ENCODE data around the gene B3GALT6.
"Not testable (repeated sequence)": the region's sequence is repeated elsewhere in the genome, so short reads cannot be mapped to it uniquely, and the experiment has no call there.

Gene B3GALT6

GRCh38 chr1:1242461-1243265 lies 10.6 kb downstream of the B3GALT6 start:
- no peak overlapping the region for H3K27ac Mint-ChIP-seq
- no peaks in the 10 kb centered on the region for H3K4me1 Mint-ChIP-seq
- no peaks in the 10 kb centered on the region for H3K27me3 Mint-ChIP-seq
- no peak overlapping the region for H3K4me3 Mint-ChIP-seq
- H3K36me3 Mint-ChIP-seq, result no peaks in the 10 kb centered on the region
- H3K9me3 Mint-ChIP-seq, result no peaks in the 10 kb centered on the region

GRCh38 chr1:1243266-1243660 lies 11.2 kb downstream of the B3GALT6 start:
- no peaks in the 10 kb centered on the region for H3K36me3 Mint-ChIP-seq
- no peak overlapping the region for H3K4me3 Mint-ChIP-seq
- no peaks in the 10 kb centered on the region for H3K27me3 Mint-ChIP-seq
- H3K4me1 Mint-ChIP-seq, result no peaks in the 10 kb centered on the region
- H3K9me3 Mint-ChIP-seq, result no peaks in the 10 kb centered on the region
- no peak overlapping the region for H3K27ac Mint-ChIP-seq

- Mint-ChIP-seq H3K27ac (no peak overlapping the region), H3K4me3 (no peak overlapping the region), H3K4me1 (no peaks in the 10 kb centered on the region), H3K27me3 (no peaks in the 10 kb centered on the region), H3K36me3 (no peaks in the 10 kb centered on the region), H3K9me3 (no peaks in the 10 kb centered on the region)
These were observed 11.8 kb downstream of the B3GALT6 start for GRCh38 chr1:1243807-1244191.

- Mint-ChIP-seq H3K27ac (no peak overlapping the region), H3K27me3 (no peaks in the 10 kb centered on the region), H3K4me1 (no peaks in the 10 kb centered on the region), H3K36me3 (no peaks in the 10 kb centered on the region), H3K4me3 (no peak overlapping the region), H3K9me3 (no peaks in the 10 kb centered on the region)
These were observed 12.3 kb downstream of the B3GALT6 start for GRCh38 chr1:1244192-1244811.

GRCh38 chr1:1245178-1245816 lies 13.3 kb downstream of the B3GALT6 start:
- Mint-ChIP-seq H3K4me1 (peaks cover 8% of the 10 kb centered on the region), H3K27ac (no peak overlapping the region), H3K4me3 (no peak overlapping the region), H3K9me3 (no peaks in the 10 kb centered on the region), H3K27me3 (no peaks in the 10 kb centered on the region), H3K36me3 (no peaks in the 10 kb centered on the region)

- Mint-ChIP-seq H3K4me1 (peaks cover 14% of the 10 kb centered on the region), H3K9me3 (no peaks in the 10 kb centered on the region), H3K4me3 (no peak overlapping the region), H3K27me3 (no peaks in the 10 kb centered on the region), H3K36me3 (no peaks in the 10 kb centered on the region), H3K27ac (no peak overlapping the region)
These were observed 14.0 kb downstream of the B3GALT6 start for GRCh38 chr1:1245817-1246576.

GRCh38 chr1:1246577-1247340 lies 14.7 kb downstream of the B3GALT6 start, which contains the start of gene C1QTNF12:
C1QTNF12 (minus strand) TSS chr1:1246722; CDS start chr1:1246690, 32 bp downstream.
- no peaks in the 10 kb centered on the region for H3K9me3 Mint-ChIP-seq
- peaks cover 16% of the 10 kb centered on the region for H3K4me1 Mint-ChIP-seq
- H3K27me3 Mint-ChIP-seq, result no peaks in the 10 kb centered on the region
- no peak within 1 kb of the TSS for H3K27ac Mint-ChIP-seq
- no peaks in the 10 kb centered on the region for H3K36me3 Mint-ChIP-seq
- H3K4me3 Mint-ChIP-seq, result no peak within 1 kb of the TSS

- H3K4me1 Mint-ChIP-seq, result peaks cover 19% of the 10 kb centered on the region
- no peaks in the 10 kb centered on the region for H3K36me3 Mint-ChIP-seq
- no peaks in the 10 kb centered on the region for H3K27me3 Mint-ChIP-seq
- H3K27ac Mint-ChIP-seq, result no peak overlapping the region
- no peak overlapping the region for H3K4me3 Mint-ChIP-seq
- H3K9me3 Mint-ChIP-seq, result no peaks in the 10 kb centered on the region
These were observed 15.4 kb downstream of the B3GALT6 start for GRCh38 chr1:1247341-1247913.

GRCh38 chr1:1248009-1248913 lies 16.2 kb downstream of the B3GALT6 start:
- not testable (repeated sequence) for H3K4me3 Mint-ChIP-seq, H3K9me3 Mint-ChIP-seq, H3K36me3 Mint-ChIP-seq, H3K27ac Mint-ChIP-seq, H3K27me3 Mint-ChIP-seq
- H3K4me1 Mint-ChIP-seq, result peaks cover 19% of the 10 kb centered on the region

GRCh38 chr1:1250786-1251284 lies 18.8 kb downstream of the B3GALT6 start:
- Mint-ChIP-seq H3K9me3 (no peaks in the 10 kb centered on the region), H3K27me3 (no peaks in the 10 kb centered on the region), H3K36me3 (no peaks in the 10 kb centered on the region), H3K4me1 (peaks cover 19% of the 10 kb centered on the region), H3K4me3 (peak overlapping the region; percentile 39), H3K27ac (peak overlapping the region; percentile 76)

GRCh38 chr1:1253314-1253713 lies 21.3 kb downstream of the B3GALT6 start:
- H3K4me3 Mint-ChIP-seq, result no peak overlapping the region
- H3K27ac Mint-ChIP-seq, result no peak overlapping the region
- H3K4me1 Mint-ChIP-seq, result peaks cover 23% of the 10 kb centered on the region
- H3K27me3 Mint-ChIP-seq, result no peaks in the 10 kb centered on the region
- no peaks in the 10 kb centered on the region for H3K9me3 Mint-ChIP-seq
- peaks cover 2% of the 10 kb centered on the region for H3K36me3 Mint-ChIP-seq

GRCh38 chr1:1253972-1254666 lies 22.1 kb downstream of the B3GALT6 start:
- Mint-ChIP-seq H3K36me3 (peaks cover 2% of the 10 kb centered on the region), H3K9me3 (no peaks in the 10 kb centered on the region), H3K27ac (no peak overlapping the region), H3K4me1 (peaks cover 23% of the 10 kb centered on the region), H3K27me3 (no peaks in the 10 kb centered on the region), H3K4me3 (no peak overlapping the region)

- H3K4me3 Mint-ChIP-seq, result no peak overlapping the region
- peaks cover 2% of the 10 kb centered on the region for H3K36me3 Mint-ChIP-seq
- peaks cover 22% of the 10 kb centered on the region for H3K4me1 Mint-ChIP-seq
- H3K27me3 Mint-ChIP-seq, result no peaks in the 10 kb centered on the region
- H3K9me3 Mint-ChIP-seq, result no peaks in the 10 kb centered on the region
- H3K27ac Mint-ChIP-seq, result no peak overlapping the region
These were observed 22.6 kb downstream of the B3GALT6 start for GRCh38 chr1:1254667-1254998.
